ENCODE data around the gene HEYL. TPM values are rescaled to one million over a fixed set of nuclear protein-coding genes. Genes with fewer than 3 reads are reported as not detected.

The HEYL gene
- total and polyA plus RNA-seq, 8 donors: 12.0 to 34.6 (median 31.3) TPM

DNA sequence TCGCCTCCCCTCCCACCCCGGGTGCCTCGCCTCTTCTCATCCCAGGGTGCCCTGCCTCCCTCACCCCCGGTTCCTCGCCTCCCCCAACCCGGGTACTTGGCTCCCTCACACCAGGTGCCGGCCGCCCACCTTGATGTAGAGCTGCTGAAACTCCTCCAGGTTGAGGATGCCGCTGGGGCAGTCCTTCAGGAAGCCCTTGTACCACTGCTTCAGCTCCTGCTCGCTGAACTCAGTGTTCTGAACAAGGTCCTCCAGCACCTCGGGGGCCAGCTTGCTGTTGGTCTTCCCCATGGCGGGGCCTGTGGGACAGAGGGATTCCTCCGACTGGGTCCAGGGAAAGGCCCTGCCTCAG, 44.8 kb upstream of the HEYL start:
- no peaks in the 10 kb centered on the region for H3K4me1 ChIP-seq
- ATAC-seq (no peak), DNase-seq (no peak), FAIRE-seq (no peak)
- TF ChIP-seq, protein P1, sequence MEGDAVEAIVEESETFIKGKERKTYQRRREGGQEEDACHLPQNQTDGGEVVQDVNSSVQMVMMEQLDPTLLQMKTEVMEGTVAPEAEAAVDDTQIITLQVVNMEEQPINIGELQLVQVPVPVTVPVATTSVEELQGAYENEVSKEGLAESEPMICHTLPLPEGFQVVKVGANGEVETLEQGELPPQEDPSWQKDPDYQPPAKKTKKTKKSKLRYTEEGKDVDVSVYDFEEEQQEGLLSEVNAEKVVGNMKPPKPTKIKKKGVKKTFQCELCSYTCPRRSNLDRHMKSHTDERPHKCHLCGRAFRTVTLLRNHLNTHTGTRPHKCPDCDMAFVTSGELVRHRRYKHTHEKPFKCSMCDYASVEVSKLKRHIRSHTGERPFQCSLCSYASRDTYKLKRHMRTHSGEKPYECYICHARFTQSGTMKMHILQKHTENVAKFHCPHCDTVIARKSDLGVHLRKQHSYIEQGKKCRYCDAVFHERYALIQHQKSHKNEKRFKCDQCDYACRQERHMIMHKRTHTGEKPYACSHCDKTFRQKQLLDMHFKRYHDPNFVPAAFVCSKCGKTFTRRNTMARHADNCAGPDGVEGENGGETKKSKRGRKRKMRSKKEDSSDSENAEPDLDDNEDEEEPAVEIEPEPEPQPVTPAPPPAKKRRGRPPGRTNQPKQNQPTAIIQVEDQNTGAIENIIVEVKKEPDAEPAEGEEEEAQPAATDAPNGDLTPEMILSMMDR (IDR thresholded peaks at IDR 0.05): no peak
- no peak overlapping the region for H3K27ac ChIP-seq
- no peaks in the 10 kb centered on the region for H3K36me3 ChIP-seq
- no peaks in the 10 kb centered on the region for H3K9me3 ChIP-seq
- no peak overlapping the region for H3K4me3 ChIP-seq
- H3K27me3 ChIP-seq: no peaks in the 10 kb centered on the region
- WGBS, 2 donors: 71 to 84% methylated on average over 12 to 13 of the region's 13 CpGs
- intact Hi-C loops (cut with DNase I): no loop called here

DNA sequence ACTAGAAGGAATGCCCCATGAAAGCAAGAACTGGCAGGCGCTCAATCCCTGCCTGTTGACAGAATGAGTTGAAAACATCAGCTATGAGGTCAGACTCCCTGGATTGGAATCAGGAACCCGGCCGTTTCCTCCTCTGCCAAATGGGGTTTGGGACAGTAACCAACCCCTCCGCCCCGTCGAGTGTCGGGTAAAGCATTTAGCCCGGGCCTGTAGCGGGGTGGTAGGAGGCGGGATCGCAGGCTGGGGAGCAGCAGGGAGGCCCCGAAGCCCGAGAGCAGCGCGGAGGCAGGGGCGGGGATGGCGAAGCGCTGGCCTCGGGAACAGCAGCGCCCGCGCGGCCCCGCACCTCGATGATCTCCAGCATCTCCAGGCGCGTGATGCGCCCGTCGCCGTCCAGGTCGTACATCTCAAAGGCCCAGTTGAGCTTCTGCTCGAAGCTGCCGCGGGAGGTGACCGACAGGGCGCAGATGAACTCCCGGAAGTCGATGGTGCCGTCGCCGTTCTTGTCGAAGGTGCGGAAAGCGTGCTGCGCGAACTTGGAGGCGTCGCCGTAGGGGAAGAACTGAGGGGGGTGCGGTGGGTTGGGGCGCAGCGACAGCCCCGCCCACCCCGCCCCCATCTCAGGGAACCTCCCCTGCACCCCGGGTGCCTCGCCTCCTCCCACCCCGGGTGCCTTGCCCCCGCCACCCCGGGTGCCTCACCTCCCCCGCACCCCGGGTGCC, 44.3 kb upstream of the HEYL start:
- intact Hi-C loops (cut with DNase I): no loop called here
- no peak for ATAC-seq
- no peak for FAIRE-seq

DNA sequence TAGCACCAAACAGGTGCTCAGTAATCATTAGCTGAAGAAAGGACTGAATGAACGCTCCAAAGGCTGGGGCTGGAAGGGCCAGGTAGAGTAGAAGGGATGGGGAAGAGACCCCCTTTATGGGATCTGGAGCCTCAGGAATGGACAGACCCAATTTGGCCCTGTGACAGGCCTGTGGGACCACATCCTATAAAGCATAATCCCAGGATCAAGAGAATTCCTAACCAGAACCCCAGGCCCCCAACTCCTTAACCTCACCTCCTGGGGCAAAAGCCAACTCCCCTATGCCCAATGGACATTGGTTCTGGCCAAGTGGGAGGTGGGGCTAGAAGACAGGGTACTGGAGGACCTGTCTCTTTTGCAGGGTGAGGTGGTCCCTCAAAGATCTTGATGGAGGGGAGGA, 42.6 kb upstream of the HEYL start:
- H3K4me3 ChIP-seq: no peak overlapping the region
- ATAC-seq (no peak), FAIRE-seq (no peak), DNase-seq (no peak)
- H3K9me3 ChIP-seq: no peaks in the 10 kb centered on the region
- no peaks in the 10 kb centered on the region for H3K27me3 ChIP-seq
- no peak overlapping the region for H3K27ac ChIP-seq
- 85 to 86% methylated on average over 1 of the region's 1 CpG for WGBS, 2 donors
- no peaks in the 10 kb centered on the region for H3K36me3 ChIP-seq
- TF ChIP-seq, protein P1 (IDR thresholded peaks at IDR 0.05): no peak
- intact Hi-C loops (cut with DNase I): no loop called here
- H3K4me1 ChIP-seq: no peaks in the 10 kb centered on the region

More for the DNA sequence above, 44.3 kb upstream of the HEYL start:
- H3K36me3 ChIP-seq: no peaks in the 10 kb centered on the region
- no peaks in the 10 kb centered on the region for H3K27me3 ChIP-seq
- no peaks in the 10 kb centered on the region for H3K9me3 ChIP-seq
- DNase-seq: no peak
- 44 to 46% methylated on average over 42 to 61 of the region's 62 CpGs for WGBS, 2 donors
- no peaks in the 10 kb centered on the region for H3K4me1 ChIP-seq
- TF ChIP-seq, protein P1 (IDR thresholded peaks at IDR 0.05): no peak
- no peak overlapping the region for H3K4me3 ChIP-seq
- no peak overlapping the region for H3K27ac ChIP-seq

DNA sequence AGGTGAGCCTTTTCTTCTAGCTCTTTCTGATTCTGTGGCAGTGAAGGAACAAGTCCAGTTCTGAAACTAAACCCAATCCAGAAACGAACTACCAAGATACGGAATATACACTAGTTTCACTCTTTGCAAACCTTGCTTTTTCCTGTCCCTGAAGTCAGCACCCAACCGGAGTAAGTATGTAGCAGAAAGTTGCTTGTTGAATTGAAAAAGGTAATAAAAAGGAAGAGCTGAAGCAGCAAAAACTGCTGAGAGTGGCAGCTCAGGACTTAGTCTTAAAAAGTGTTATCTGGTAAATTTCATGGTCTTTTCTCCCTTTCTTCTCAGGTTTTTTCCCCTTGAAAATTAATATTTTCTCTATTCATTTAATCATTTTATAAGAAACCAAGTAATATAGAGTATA, 41.9 kb upstream of the HEYL start:
- H3K27me3 ChIP-seq: no peaks in the 10 kb centered on the region

DNA sequence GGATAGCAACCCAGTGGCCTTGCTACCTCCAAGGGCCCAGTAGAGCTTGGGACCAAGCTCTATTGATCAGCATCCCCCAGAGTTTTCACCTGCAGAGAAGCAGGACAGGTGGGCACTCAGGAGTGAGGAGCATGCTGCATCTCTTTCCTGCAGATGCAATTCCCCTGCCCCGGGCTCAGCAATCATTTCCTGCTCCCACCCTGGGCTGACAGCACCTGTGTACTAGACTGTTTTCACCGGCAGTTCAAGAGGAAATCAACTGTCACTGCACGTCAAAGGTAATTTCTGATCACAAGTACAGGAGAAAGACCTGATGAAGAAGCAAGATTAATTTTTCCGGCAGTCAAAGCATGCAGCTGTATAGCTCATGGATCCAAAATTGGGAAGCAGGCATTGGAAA, 41.3 kb upstream of the HEYL start:
- FAIRE-seq: no peak
- intact Hi-C loops (cut with DNase I): no loop called here
- no peaks in the 10 kb centered on the region for H3K36me3 ChIP-seq
- 78 to 80% methylated on average over 4 of the region's 4 CpGs for WGBS, 2 donors
- no peak overlapping the region for H3K27ac ChIP-seq
- H3K4me1 ChIP-seq: no peaks in the 10 kb centered on the region
- H3K27me3 ChIP-seq: no peaks in the 10 kb centered on the region
- TF ChIP-seq, protein P1 (IDR thresholded peaks at IDR 0.05): no peak
- no peak for ATAC-seq
- no peak for DNase-seq
- no peak overlapping the region for H3K4me3 ChIP-seq
- no peaks in the 10 kb centered on the region for H3K9me3 ChIP-seq

More for the DNA sequence above, 41.9 kb upstream of the HEYL start:
- Histone ChIP-seq H3K4me3 (no peak overlapping the region), H3K4me1 (no peaks in the 10 kb centered on the region), H3K9me3 (no peaks in the 10 kb centered on the region), H3K36me3 (no peaks in the 10 kb centered on the region), H3K27ac (no peak overlapping the region)
- intact Hi-C loops (cut with DNase I): no loop called here
- DNase-seq (no peak), ATAC-seq (no peak), FAIRE-seq (no peak)
- TF ChIP-seq, protein P1 (IDR thresholded peaks at IDR 0.05): no peak
- 82 to 84% methylated on average over 3 of the region's 3 CpGs for WGBS, 2 donors

Measured in pancreas (tissue), 10 donors.